GM18858 (cell line): Measurements from ENCODE around the gene PTDSS2.
"Not testable (repeated sequence)": the region's sequence is repeated elsewhere in the genome, so short reads cannot be mapped to it uniquely, and the experiment has no call there.

Source experiments
- ATAC-seq: cut with Tn5 transposase; IDR thresholded peaks from one replicate; pipeline ENCODE4 v1.9.1; 2021; ENCODE audit not compliant: unreplicated experiment

Gene PTDSS2

GRCh38 chr11:413120-414081, 36.7 kb upstream of the PTDSS2 start:
- no peak for ATAC-seq

- ATAC-seq = no peak
Observed at GRCh38 chr11:414318-414857, 35.7 kb upstream of the PTDSS2 start.

- ATAC-seq = no peak
Observed at GRCh38 chr11:415640-416041, 34.4 kb upstream of the PTDSS2 start.

- no peak for ATAC-seq
Observed at GRCh38 chr11:416051-416756, 33.9 kb upstream of the PTDSS2 start.

DNA sequence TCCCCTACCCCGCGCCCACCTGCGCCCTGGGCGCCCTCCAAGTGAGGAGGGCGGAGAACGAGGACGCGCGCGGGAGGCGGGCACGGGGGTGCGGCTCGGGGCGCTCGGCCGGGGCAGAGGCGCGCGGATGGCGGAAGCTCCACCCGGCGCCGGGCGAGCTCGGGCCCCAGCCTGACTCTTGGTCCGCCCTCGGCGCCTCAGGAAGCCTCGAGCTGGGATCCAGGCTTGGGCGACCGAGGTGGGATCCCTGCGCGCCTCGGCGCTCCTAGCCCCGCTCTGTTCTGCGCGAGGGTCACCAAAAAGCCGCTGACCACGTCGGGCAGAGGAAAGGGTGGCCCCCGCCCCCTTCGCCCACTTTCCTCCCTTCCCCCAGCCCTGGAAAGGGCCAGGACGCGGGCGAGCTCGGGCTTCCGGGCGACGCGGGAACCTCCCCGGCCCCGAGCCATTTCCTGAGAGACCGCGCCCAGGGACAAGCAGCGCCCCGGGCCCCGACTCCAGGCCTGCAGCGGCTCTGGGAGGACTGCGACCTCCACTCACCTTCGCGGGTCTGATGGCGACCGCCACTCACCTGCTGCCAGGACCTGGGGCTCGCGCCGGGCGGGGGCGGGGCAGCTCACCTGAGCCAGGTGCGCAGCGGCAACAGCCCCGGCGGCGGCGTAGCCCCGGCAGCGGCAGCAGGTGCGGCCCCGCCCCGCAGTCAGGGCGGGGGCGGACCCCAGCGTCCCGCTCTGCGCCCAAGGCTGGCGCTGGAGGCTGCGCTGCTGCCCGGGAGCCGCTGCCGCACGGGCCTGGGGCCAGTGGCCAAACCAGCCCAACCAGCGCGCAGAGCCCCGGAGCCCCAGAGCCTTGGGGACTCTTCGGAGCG, 33.1 kb upstream of the PTDSS2 start:
- ATAC-seq = no peak

DNA sequence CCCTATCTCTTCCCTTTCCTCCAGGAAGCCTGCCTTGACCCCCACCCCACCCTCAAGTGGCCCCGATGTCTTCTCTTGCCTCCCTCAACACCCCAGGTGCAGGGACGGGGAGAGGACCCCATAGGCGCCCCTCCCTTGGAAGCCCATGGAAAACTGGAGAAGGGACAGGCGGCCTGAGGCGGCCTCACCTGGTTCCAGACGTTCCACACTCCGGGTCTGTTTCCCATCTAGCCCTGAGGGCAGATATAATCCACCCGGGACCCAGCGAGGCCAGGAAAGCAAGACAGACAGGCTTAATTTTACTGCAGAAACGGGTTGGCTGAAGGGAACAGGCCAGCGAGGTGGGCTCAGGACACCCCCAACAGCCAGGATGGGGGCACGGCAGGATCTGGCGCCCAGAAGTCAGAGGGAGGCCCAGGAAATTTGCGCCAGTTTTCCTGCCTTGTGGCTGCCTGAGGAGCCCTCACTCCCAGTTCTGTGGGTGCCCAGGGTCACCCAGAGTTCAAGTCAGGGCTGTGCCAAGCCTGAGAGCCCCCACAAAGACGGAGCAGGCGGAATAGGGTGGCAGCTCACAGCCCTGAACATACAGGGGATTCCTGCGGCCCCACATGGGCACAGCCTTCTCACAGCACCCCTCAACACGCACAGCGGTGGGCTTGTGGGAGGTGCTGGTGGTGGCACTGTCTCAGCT, 32.3 kb upstream of the PTDSS2 start:
- no peak for ATAC-seq

DNA sequence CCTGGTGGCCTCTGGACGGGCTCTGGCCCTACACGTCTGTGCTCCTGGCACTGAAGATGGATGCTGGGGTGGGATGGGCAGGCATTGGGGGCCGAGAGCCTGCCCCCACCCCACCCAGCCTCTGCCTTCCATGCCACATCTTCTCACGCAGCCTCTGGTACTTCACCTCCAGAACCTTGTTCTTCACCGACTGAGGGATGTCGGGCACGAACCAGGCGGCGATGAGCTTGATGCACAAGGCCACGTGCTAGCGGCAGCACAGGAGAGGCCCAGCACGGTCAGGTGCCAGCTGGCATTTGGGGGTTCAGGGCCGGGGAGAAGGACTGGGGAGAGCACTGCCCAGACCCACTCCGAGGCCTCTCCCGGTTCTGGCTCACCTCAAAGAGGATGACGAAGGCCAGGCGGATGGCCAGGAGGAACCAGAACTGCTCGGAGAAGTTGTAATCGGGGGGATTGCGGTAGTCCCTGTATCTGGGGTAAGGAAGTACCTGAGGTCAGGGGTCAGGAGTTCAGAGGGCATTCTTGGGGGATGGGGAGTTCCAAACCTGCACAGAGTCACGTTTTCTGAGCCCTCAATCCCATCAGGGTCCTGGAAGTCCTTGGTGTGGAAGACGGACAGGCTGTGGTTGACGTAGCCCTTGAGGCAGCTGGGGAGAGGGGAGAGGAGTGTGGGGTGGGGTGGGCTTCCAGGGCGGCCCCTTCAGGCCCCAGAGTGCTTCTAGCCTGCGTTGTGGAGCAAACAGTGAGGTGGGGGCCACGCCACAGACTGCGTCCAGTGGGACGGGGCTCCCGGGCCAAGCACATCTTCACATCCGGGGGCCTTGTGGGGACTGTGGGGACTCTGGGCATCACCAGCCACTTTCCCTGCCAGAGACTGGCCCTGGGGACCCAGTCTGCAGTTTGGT, 31.5 kb upstream of the PTDSS2 start:
- ATAC-seq = no peak

DNA sequence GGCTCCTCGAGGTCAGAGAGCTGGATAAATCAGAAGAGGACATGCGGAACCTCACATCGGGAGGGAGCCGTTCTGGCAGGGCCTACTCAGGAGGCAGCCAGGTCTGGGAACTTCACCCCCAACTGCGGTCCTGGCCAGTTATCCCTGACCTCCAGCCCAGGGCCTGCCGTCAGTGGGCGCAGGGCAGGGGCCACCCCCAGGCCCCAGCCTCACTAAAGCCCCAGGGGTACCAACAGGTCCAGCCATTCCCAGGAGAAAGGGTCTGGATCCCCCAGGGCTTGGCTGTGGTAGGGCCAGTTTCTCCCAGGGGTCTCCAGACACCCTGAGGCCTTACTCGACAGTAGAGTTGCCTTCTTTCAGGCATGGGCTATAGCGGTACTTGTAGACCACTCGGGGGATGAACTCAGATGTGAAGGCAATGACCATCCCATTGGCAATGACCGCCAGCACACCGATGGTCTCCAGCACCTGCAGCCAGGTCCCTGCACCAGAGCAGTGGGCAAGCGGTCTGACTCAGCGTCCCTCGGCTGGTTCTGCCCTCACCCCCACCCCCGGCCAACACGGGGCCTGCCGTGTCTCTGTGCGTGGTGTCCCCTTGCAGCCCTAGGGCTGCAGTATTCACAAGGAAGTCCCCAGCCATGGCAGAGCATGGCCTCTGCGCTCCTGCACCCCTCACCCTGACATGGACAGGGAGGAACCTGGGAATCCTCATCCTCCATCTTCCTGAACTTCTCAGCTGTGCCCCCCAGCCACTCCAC, 30.7 kb upstream of the PTDSS2 start:
- ATAC-seq = no peak

GRCh38 chr11:420054-420910, 29.8 kb upstream of the PTDSS2 start:
- ATAC-seq = no peak

- ATAC-seq = no peak
Observed at GRCh38 chr11:420911-421321, 29.2 kb upstream of the PTDSS2 start.

- ATAC-seq = no peak
Observed at GRCh38 chr11:422249-422656, 27.8 kb upstream of the PTDSS2 start.

DNA sequence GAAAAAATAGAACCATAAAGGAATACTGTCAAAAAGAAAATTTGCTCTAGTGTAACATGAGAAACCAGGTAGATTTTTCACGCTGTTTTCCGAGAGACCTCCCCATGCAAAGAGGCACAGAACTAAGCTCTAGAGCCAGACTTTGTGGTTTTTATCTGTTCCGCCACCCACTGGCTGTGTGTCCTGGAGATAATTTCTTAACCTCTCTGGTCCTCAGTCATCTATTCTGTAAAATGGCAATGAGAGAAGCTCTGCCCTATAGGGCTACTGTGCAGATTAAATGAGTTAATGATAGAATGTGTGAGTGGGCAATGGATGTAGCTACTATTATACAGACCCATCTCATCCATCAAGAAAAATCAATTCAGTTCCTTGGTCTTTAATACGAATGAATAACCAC, 25.8 kb upstream of the PTDSS2 start:
- no peak for ATAC-seq

DNA sequence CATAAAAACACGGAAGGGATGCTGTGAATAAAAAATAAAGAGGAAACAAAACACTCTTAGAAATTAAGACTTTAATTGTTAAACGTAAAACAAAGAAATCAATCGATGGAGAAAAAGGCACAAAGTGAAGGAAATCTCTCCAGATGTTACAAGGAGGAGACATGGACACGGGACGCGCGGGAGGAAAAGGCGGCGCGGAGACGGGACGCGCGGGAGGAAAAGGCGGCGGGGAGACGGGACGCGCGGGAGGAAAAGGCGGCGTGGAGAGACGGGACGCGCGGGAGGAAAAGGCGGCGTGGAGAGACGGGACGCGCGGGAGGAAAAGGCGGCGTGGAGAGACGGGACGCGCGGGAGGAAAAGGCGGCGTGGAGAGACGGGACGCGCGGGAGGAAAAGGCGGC, 25.3 kb upstream of the PTDSS2 start:
- ATAC-seq = not testable (repeated sequence)

DNA sequence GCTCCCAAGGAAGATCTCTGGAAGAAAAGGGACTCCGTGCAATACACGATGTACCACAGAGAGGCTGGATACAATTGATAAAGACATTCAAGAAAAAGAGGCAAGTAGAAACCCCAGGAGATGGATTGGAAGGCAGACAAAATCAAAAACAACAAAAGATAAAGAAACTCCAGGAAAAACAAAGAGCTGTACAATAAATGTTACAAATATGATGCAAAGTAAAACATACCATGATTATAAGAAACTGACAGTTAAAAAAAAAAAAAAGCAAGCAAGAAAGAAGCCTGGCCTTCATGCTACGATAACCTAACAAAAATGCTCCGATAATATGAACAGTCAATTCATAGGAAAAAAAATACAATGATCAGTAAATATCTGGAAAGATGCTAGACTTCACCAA, 24.8 kb upstream of the PTDSS2 start:
- no peak for ATAC-seq

DNA sequence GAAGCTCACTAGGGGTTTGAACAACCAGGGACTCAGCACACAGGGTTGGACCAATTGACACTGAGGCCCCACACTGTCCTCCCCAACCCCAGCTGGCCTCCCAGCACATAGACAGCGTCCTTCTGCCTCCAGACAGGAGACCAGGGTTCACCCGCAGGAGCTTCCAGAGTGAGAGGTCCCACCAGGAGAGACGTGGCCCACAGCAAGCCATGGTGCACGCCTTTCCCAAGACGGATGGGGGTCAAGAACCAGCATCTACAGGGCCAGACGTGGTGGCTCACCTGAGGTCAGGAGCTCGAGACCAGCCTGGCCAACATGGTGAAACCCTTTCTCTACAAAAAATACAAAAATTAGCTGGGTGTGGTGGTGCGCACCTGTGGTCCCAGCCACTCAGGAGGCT, 23.2 kb upstream of the PTDSS2 start:
- no peak for ATAC-seq

DNA sequence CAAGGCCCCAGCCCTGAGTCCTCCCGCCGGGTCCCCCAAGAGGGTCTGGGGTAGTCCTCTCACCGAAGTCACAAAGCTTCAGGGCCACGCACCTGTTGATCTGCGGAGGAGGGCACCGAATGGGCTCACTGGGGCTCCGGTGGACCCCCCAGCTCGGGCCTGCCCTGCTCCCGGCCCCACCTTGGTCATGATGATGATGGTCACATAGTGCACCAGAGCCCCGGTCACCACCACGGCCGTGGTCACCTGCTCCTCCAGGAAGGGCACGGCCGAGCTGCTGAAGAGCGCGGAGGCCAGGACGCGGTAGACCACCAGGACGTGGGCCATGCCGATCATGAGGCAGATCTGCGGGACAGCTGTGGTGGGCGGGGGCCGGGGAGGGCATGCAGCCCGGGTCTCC, 21.8 kb upstream of the PTDSS2 start:
- ATAC-seq = no peak

DNA sequence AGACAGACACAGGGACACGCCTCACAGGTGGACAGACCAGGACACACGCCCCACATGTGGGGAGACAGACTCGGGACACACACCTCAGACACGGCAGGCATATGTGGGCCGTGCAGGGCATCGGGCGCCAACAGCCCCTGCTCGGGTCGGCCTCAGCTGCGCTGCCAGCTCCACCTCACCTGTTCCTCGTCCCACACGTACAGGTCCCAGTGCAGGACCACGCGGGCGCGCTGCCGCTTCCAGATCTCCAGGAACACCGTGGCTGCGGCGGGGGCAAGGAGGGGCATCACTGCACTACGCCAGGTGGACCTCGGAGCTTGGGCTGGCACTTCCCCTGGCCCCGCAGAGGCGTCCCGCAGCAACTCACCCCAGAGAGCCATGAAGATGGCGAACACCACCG, 20.7 kb upstream of the PTDSS2 start:
- ATAC-seq = no peak
